ENCODE data around the gene ADAMTSL4.

Gene ADAMTSL4

DNA sequence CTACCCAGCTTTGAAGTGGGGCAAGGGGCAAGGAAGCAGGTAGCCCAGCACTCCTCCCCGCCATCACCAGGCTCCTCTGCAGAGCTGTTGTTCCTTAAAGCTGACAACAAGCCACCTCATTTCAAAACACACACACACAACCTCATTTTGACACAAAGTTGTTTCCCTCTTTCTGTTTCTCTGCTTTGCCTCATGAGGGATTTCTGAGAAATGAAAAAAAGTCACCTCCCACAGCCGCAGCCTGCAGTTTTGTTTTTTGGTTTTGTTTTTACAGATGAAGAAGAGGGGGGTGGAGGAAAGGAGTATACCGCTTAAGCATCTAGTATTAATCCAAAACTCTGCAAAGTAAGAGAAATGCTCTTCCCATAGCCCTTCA is 18.1 kb downstream of the ADAMTSL4 start:
- H3K9me3 ChIP-seq (ENCODE audit: insufficient read depth, low read length) = no peaks in the 10 kb centered on the region
- no peaks in the 10 kb centered on the region for H3K27me3 ChIP-seq (ENCODE audit: low read length)
- H4K20me1 ChIP-seq (ENCODE audit: low read depth, low read length) = no peaks in the 10 kb centered on the region
- H3K79me2 ChIP-seq (ENCODE audit: insufficient read depth, low read length) = peaks cover 19% of the 10 kb centered on the region; the same call in 1 of the 2 replicates
- H3K27ac ChIP-seq (ENCODE audit: low read depth, low read length) = peak overlapping the region; percentile 99
- H3F3A ChIP-seq (ENCODE audit: insufficient read depth) = peaks cover 85% of the 10 kb centered on the region
- peak overlapping the region; percentile 32 for H3K4me3 ChIP-seq (ENCODE audit: insufficient read depth, low read length, poor library complexity, severe bottlenecking)
- H3K9me2 ChIP-seq (replicated peaks; ENCODE audit: insufficient read depth, low read length) = no peaks in the 10 kb centered on the region
- no peak overlapping the region for H2AFZ ChIP-seq (ENCODE audit: low read depth, low read length, severe bottlenecking)
- H3K36me3 ChIP-seq (ENCODE audit: low read length) = no peaks in the 10 kb centered on the region
- no peak for TF ChIP-seq CTCF (IDR thresholded peaks at IDR 0.05; ENCODE audit: insufficient read depth, low read length, poor library complexity, severe bottlenecking)
- TF ChIP-seq EZH2phosphoT487 (conservative IDR thresholded peaks at IDR 0.05; ENCODE audit: low read length) = no peak
- peak overlapping the region; percentile 43 for H3K9ac ChIP-seq (ENCODE audit: low read length)
- H3K4me2 ChIP-seq (ENCODE audit: low read depth, low read length, poor library complexity, severe bottlenecking) = peak overlapping the region; percentile 97

DNA sequence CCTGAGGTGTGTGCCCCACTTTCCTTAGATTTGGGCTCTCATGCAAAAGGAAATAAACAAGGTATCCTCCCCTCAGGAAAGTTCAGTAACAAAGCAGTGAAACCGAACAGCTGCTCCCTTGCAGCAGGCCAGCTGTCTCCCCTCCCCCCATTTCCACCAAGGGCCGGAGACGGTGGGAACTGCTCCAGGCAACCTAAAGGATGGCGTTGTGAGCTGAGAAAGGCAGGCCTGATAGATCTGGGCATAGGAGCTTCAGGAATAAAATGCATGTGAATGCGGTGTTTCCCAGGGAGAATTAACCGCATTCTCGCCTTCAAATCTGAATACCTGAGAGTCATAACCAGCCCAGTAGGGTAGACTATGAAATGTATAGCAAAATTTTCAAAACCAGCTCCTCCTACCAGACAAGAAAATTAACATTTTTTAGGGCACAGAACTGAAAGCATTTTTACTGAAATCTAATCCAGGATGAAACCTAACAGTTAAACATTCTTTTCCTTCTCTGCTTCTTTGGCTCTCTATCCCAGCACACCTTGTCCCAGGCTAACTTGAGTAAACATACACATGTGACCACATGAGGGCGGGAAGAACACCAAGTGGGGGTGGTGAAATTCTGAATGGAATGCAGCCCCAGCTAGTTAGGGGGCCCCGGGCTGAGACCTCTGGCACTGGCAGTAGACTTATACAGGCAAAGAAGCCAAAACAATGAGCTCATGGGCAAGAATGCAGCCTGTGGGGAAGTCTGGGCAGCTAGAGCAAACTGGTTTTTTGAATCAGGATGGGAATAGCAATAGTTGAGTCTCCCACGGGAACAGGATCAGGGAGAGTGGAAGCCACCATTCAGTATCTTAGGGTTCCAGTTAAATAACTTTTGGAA is 18.7 kb downstream of the ADAMTSL4 start:
- Histone ChIP-seq H3K9me3 (ENCODE audit: insufficient read depth, low read length) (no peaks in the 10 kb centered on the region), H3K27me3 (ENCODE audit: low read length) (no peaks in the 10 kb centered on the region), H3K9me2 (replicated peaks; ENCODE audit: insufficient read depth, low read length) (no peaks in the 10 kb centered on the region), H3K27ac (ENCODE audit: low read depth, low read length) (peak overlapping the region; percentile 99), H3F3A (ENCODE audit: insufficient read depth) (peaks cover 86% of the 10 kb centered on the region), H4K20me1 (ENCODE audit: low read depth, low read length) (0 out of 2 replicates have a peak, but pooled peaks cover under 1% of the 10 kb centered on the region), H3K9ac (ENCODE audit: low read length) (peak overlapping the region; percentile 43), H3K4me2 (ENCODE audit: low read depth, low read length, poor library complexity, severe bottlenecking) (peak overlapping the region; percentile 97), H3K79me2 (ENCODE audit: insufficient read depth, low read length) (peaks cover 25% of the 10 kb centered on the region; the same call in 1 of the 2 replicates), H3K36me3 (ENCODE audit: low read length) (peaks cover 6% of the 10 kb centered on the region), H2AFZ (ENCODE audit: low read depth, low read length, severe bottlenecking) (no peak overlapping the region), H3K4me3 (ENCODE audit: insufficient read depth, low read length, poor library complexity, severe bottlenecking) (peak overlapping the region; percentile 32)
- no peak for TF ChIP-seq EZH2phosphoT487 (conservative IDR thresholded peaks at IDR 0.05; ENCODE audit: low read length)
- no peak for TF ChIP-seq CTCF (IDR thresholded peaks at IDR 0.05; ENCODE audit: insufficient read depth, low read length, poor library complexity, severe bottlenecking)

GRCh38 chr1:150568594-150568966 is 19.4 kb downstream of the ADAMTSL4 start:
- peaks cover 86% of the 10 kb centered on the region for H3F3A ChIP-seq (ENCODE audit: insufficient read depth)
- no peak overlapping the region for H2AFZ ChIP-seq (ENCODE audit: low read depth, low read length, severe bottlenecking)
- no peaks in the 10 kb centered on the region for H3K9me3 ChIP-seq (ENCODE audit: insufficient read depth, low read length)
- peaks cover 11% of the 10 kb centered on the region for H3K36me3 ChIP-seq (ENCODE audit: low read length)
- H3K27me3 ChIP-seq (ENCODE audit: low read length) = no peaks in the 10 kb centered on the region
- no peak overlapping the region for H3K4me3 ChIP-seq (ENCODE audit: insufficient read depth, low read length, poor library complexity, severe bottlenecking)
- H3K79me2 ChIP-seq (ENCODE audit: insufficient read depth, low read length) = peaks cover 27% of the 10 kb centered on the region; the same call in 1 of the 2 replicates
- H3K9ac ChIP-seq (ENCODE audit: low read length) = peak overlapping the region; percentile 43
- H3K9me2 ChIP-seq (replicated peaks; ENCODE audit: insufficient read depth, low read length) = no peaks in the 10 kb centered on the region
- H4K20me1 ChIP-seq (ENCODE audit: low read depth, low read length) = 0 out of 2 replicates have a peak, but pooled peaks cover 5% of the 10 kb centered on the region
- TF ChIP-seq EZH2phosphoT487 (conservative IDR thresholded peaks at IDR 0.05; ENCODE audit: low read length) (no peak), CTCF (IDR thresholded peaks at IDR 0.05; ENCODE audit: insufficient read depth, low read length, poor library complexity, severe bottlenecking) (no peak)
- H3K4me2 ChIP-seq (ENCODE audit: low read depth, low read length, poor library complexity, severe bottlenecking) = peak overlapping the region; percentile 97
- H3K27ac ChIP-seq (ENCODE audit: low read depth, low read length) = peak overlapping the region; percentile 99
